Keratinocyte (primary cell): ENCODE results near the gene CLDN20. TPM values are rescaled to one million over a fixed set of nuclear protein-coding genes. Genes with fewer than 3 reads are reported as not detected.

Experiments used
- DNase-seq: peaks from one replicate; pipeline ENCODE4 v3.0.0-alpha.2; 2011; ENCODE audit warnings: low read depth, missing footprints, low spot score
- FAIRE-seq: peaks from 2 replicates; lab custom pipeline; 2011; peaks lifted over from hg19 to GRCh38; lab: Jason Lieb, UNC
- H2AFZ ChIP-seq: 2 replicates; pipeline ENCODE4 v1.6.0; 2012; ENCODE audit warnings: low read length, control low read depth, inconsistent platforms; ENCODE audit not compliant: control insufficient read depth
- H3K27ac ChIP-seq: 2 replicates; pipeline ENCODE4 v1.5.1; 2011; ENCODE audit warnings: low read length; ENCODE audit not compliant: control insufficient read depth, insufficient read depth
- H3K27me3 ChIP-seq: 3 replicates; pipeline ENCODE4 v1.6.0; 2011; ENCODE audit warnings: low read length; ENCODE audit not compliant: control insufficient read depth, insufficient read depth; ENCODE audit errors: extremely low read depth
- H3K36me3 ChIP-seq, 2 experiments: 2 replicates in 1 of 2; 3 replicates in 1 of 2; pipeline ENCODE4 v1.5.1; 2011; ENCODE audit warnings: low read length in 2 of 2, mild to moderate bottlenecking in 1 of 2; ENCODE audit not compliant: control insufficient read depth in 2 of 2, insufficient read depth in 2 of 2; ENCODE audit errors: extremely low read depth in 1 of 2
- H3K4me1 ChIP-seq: 3 replicates; pipeline ENCODE4 v1.5.1; 2011; ENCODE audit warnings: low read length; ENCODE audit not compliant: control insufficient read depth, insufficient read depth; ENCODE audit errors: extremely low read depth
- H3K4me2 ChIP-seq: 3 replicates; pipeline ENCODE4 v1.6.0; 2011; ENCODE audit warnings: low read depth, low read length; ENCODE audit not compliant: control insufficient read depth, insufficient read depth; ENCODE audit errors: extremely low read depth
- H3K4me3 ChIP-seq, 3 experiments: fragments of 200-600 bp in 1 of 3; sonication (generic) in 1 of 3; 2 replicates in 2 of 3; 3 replicates in 1 of 3; pipeline ENCODE4 v1.5.1; 2011 to 2016; ENCODE audit warnings: low read length in 3 of 3, mild to moderate bottlenecking in 3 of 3, control low read depth in 2 of 3, inconsistent platforms in 1 of 3, low read depth in 1 of 3, mixed read lengths in 1 of 3, mixed run types in 1 of 3, moderate library complexity in 1 of 3; ENCODE audit not compliant: control insufficient read depth in 2 of 3, insufficient read depth in 2 of 3; ENCODE audit errors: extremely low read depth in 1 of 3
- H3K79me2 ChIP-seq: 2 replicates; pipeline ENCODE4 v1.6.0; 2012; ENCODE audit warnings: low read length; ENCODE audit not compliant: control insufficient read depth, insufficient read depth
- H3K9ac ChIP-seq: 3 replicates; pipeline ENCODE4 v1.6.0; 2011; ENCODE audit warnings: low read length; ENCODE audit not compliant: control insufficient read depth, insufficient read depth; ENCODE audit errors: extremely low read depth
- H3K9me1 ChIP-seq: 3 replicates; pipeline ENCODE4 v1.6.0; 2011; ENCODE audit warnings: low read length; ENCODE audit not compliant: control insufficient read depth, insufficient read depth; ENCODE audit errors: extremely low read depth
- H3K9me3 ChIP-seq: 2 replicates; pipeline ENCODE4 v1.5.1; 2012; ENCODE audit warnings: low read depth, low read length; ENCODE audit not compliant: control insufficient read depth
- H4K20me1 ChIP-seq: 3 replicates; pipeline ENCODE4 v1.6.0; 2011; ENCODE audit warnings: low read length; ENCODE audit not compliant: control insufficient read depth, insufficient read depth; ENCODE audit errors: extremely low read depth
- CTCF ChIP-seq, 3 experiments: IDR thresholded peaks in 1 of 3; conservative IDR thresholded peaks in 1 of 3; optimal IDR thresholded peaks in 1 of 3; 2 replicates in 2 of 3; 3 replicates in 1 of 3; pipeline versions ENCODE3 to v1.5.1; 2011; ENCODE audit warnings: low read length in 3 of 3, mild to moderate bottlenecking in 3 of 3, moderate library complexity in 2 of 3, control low read depth in 1 of 3, inconsistent platforms in 1 of 3; ENCODE audit not compliant: insufficient read depth in 2 of 3; ENCODE audit errors: extremely low read depth in 1 of 3
- EZH2 ChIP-seq: IDR thresholded peaks from one replicate; pipeline ENCODE4 v1.6.1; 2012; ENCODE audit warnings: inconsistent platforms, mild to moderate bottlenecking, low read length, moderate library complexity
- dilution Hi-C: fragments of 300-500 bp; cut with MboI; formaldehyde crosslinking; loops from one replicate; pipeline ENCODE4 v1.7.0; 2020; ENCODE audit warnings: low sequenced_read_pairs; ENCODE audit not compliant: extremely low pct_ligation_motif_present
- polyA plus RNA-seq, 5 experiments: library from polyadenylated mRNA; depleted of rRNA in 3 of 5; stranded (reverse) in 3 of 5; stranded (forward) in 1 of 5; unstranded in 1 of 5; fragments of >200 nt; gene quantifications; 1 replicate in 1 of 5; 2 replicates in 3 of 5; 3 replicates in 1 of 5; pipeline versions ENCODE4 v1.2.1 to v1.2.3, GENCODE V29; 2011 to 2012; ENCODE audit warnings: missing spikeins in 2 of 5, low read depth in 1 of 5, low replicate concordance in 1 of 5

The CLDN20 gene
- polyA plus RNA-seq, 1 donor (not counting 4 experiments of a cell fraction or from before 2014, with no cell fraction given) = 0.09 TPM

GRCh38 chr6:155250701-155251381 is 13.0 kb upstream of the CLDN20 start:
- no peak for DNase-seq
- no peaks in the 10 kb centered on the region for H3K27me3 ChIP-seq
- H3K9me1 ChIP-seq = no peaks in the 10 kb centered on the region
- peaks cover 13% of the 10 kb centered on the region for H3K4me1 ChIP-seq
- no peak overlapping the region for H2AFZ ChIP-seq
- no peaks in the 10 kb centered on the region for H3K9me3 ChIP-seq
- no peaks in the 10 kb centered on the region for H3K79me2 ChIP-seq
- no peak overlapping the region for H3K27ac ChIP-seq
- H3K9ac ChIP-seq = no peak overlapping the region
- TF ChIP-seq CTCF (optimal IDR thresholded peaks at IDR 0.05 in 1 of 3, IDR thresholded peaks at IDR 0.05 in 1 of 3, conservative IDR thresholded peaks at IDR 0.05 in 1 of 3; ENCODE audit: extremely low read depth in 1 of 3, insufficient read depth in 2 of 3, low read length in 3 of 3) (no peak), EZH2 (no peak)
- no peak overlapping the region for H3K4me3 ChIP-seq
- no peak for FAIRE-seq
- H4K20me1 ChIP-seq = no peaks in the 10 kb centered on the region
- H3K36me3 ChIP-seq = peaks cover 12 to 18% of the 10 kb centered on the region in 2 experiments
- dilution Hi-C loops = no loop called here
- H3K4me2 ChIP-seq = no peak overlapping the region

DNA sequence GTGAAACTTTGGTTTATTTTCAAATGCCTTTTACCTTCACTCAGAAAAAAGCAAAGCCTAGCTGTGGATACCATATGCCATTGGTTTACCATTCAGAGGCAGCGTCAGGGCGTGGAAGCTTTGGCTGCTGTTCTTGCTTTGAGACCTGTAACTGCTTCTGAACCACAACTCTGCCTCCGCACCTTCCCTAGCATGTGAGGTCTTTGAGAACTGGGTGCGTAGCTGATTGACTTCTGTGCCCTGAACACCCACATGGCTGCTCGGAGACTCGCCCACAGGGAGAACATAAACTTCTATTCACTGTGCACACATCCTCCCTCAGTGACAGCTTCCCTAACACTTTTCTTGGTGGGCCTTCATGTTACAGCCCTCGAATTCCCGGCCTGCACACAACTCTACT is 11.2 kb upstream of the CLDN20 start:
- no peak overlapping the region for H3K9ac ChIP-seq

More for the DNA sequence above, 11.2 kb upstream of the CLDN20 start:
- dilution Hi-C loops = no loop called here
- Histone ChIP-seq H3K27me3 (no peaks in the 10 kb centered on the region), H2AFZ (no peak overlapping the region), H3K4me1 (peaks cover 10% of the 10 kb centered on the region), H3K4me2 (no peak overlapping the region), H3K79me2 (no peaks in the 10 kb centered on the region), H3K27ac (no peak overlapping the region), H4K20me1 (no peaks in the 10 kb centered on the region), H3K4me3 (no peak overlapping the region), H3K9me1 (no peaks in the 10 kb centered on the region), H3K9me3 (no peaks in the 10 kb centered on the region), H3K36me3 (peaks cover 16 to 26% of the 10 kb centered on the region in 2 experiments)
- FAIRE-seq (no peak), DNase-seq (no peak)
- TF ChIP-seq CTCF (optimal IDR thresholded peaks at IDR 0.05 in 1 of 3, IDR thresholded peaks at IDR 0.05 in 1 of 3, conservative IDR thresholded peaks at IDR 0.05 in 1 of 3; ENCODE audit: extremely low read depth in 1 of 3, insufficient read depth in 2 of 3, low read length in 3 of 3) (no peak), EZH2 (no peak)
